GM19324 (cell line): ENCODE results near the gene HYKK.
"Not testable (repeated sequence)": the region's sequence is repeated elsewhere in the genome, so short reads cannot be mapped to it uniquely, and the experiment has no call there.

Experiments used
- ATAC-seq: cut with Tn5 transposase; IDR thresholded peaks from one replicate; pipeline ENCODE4 v1.9.1; 2021; ENCODE audit warnings: mild to moderate bottlenecking, moderate library complexity; ENCODE audit not compliant: unreplicated experiment, low FRiP score

HYKK gene, protein sequence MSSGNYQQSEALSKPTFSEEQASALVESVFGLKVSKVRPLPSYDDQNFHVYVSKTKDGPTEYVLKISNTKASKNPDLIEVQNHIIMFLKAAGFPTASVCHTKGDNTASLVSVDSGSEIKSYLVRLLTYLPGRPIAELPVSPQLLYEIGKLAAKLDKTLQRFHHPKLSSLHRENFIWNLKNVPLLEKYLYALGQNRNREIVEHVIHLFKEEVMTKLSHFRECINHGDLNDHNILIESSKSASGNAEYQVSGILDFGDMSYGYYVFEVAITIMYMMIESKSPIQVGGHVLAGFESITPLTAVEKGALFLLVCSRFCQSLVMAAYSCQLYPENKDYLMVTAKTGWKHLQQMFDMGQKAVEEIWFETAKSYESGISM

DNA sequence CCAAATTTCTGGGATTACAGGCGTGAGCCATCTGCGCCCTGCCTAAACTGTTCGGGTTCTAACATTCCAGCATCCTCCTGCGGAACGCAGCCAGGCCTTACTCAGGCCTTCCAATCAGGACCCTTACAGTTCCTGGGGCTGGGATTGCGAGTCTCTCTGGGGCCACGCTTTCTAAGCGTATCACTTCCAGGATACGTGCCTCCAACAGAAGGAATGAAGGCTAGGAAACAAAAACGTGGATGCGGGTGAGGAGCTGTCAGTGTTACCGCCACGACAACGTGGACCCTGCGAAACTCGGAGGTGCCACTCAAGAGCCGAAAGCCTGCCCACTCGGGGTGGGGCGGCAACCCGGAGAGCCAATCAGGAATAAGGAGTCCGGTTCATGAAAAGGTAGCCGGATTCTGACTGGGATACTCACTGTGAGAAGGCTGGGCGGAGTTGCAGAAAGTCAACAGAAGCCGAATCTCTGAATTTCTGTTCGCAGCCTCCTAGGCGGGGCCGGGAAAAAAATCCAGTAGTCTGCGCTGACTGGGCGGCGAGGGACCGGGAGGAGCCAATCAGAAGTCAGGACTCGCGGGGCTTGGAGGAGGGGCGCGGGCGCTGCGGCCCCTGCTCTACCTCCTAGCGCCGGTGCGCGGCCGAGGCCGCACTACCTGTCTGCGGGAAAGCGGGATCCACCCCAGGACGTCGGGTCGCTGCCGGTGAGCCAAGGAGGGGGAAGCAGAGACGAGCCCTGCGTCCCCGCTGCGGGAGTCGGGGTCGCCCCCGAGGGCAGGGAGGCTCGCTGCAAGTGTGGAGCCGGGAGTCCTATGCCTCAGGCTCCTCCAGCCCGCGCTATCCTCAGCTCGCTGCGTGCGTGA is at the start of gene HYKK:
HYKK (plus strand) TSS at position 607 of the 860 bp plus-strand sequence. CDS start 5,512 bp downstream, outside the sequence.
- ATAC-seq, result peak; percentile 89

DNA sequence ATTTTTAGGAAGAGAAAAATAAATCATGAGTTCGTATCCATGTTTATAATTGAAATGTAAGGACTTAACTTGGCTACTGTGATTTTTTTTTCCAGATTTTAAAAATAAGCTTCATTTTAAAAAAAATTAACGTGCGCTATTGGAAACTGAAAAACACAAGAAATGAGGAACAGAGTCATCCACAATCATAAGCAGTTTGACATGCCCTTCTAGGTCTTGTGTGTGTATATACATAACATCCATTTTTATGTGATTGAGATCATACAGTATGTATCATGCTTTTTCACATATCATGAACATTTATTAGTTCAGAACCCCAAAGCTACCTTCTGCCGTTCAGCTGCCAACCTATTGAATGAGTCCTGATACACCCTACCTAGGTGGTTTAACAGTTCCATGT is 46.6 kb upstream of the HYKK start:
- no peak for ATAC-seq

DNA sequence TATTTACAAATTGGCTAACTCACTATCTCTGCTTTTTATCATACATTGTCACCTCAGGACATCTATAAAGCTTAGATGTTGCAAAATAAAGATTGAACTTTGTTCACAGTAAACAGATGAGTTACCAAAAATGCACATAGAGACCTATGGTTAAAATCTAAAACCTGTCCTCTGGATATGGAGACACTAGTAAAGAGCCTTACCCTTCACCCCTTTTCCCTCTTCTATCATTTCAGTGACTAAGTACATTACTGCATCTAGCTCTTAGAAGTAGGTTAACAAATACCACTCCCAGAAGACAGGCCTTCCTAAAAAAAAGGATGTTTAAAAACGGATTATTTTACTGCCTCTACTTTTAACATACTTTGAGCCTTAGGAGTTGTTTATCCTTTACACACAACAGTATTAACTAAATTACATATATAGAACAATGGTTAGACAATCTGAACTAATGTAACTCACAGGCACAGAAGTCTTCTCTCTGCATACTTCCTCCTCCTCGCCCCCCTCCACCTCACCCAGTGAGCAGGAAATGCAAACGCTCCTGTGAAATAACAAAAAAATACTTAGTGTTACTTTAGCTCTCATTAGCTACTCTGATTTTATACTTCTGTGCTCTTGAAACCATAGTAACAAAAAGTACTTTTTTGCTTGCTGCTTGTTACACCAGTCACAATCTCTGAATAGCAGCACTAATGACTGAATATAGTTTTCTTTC is 46.0 kb upstream of the HYKK start:
- ATAC-seq, result no peak

DNA sequence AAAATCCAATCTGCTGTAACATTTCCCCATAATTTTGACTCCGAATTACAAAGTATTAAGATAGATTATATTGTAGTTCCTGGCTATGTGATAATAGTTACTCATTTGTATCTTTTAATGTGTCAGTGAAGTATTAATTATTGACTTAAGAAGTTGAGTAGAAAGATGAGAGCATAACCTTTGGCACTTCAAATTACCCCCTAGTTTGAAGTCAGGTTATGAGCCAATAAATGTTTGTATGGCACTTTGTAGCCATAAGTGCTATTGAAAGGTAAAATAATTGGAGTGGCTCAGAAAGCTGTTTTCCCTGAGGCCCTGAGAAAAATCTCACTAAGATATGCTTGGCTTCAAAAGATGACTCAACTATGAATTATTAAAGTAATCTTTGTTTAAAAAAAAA is 38.3 kb upstream of the HYKK start:
- no peak for ATAC-seq

DNA sequence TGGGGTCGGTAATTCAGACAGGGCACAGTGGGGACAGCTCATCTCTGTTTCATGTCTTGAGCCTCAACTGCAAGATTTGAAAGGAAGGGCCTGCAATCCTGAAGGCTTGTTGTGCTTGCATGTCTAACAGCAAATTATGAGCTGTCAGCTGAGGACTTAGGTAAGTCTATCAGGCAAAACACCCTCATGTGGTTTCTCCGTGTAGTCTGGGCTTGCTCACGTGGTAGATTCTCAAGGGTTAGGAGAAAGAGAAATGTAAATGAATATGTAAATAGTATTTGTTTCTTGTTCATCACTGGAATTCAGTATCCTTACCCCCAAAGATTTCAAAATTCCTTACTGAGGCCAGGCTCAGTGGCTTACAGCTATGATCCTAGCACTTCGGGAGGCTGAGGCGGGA is 30.1 kb upstream of the HYKK start:
- ATAC-seq, result no peak

DNA sequence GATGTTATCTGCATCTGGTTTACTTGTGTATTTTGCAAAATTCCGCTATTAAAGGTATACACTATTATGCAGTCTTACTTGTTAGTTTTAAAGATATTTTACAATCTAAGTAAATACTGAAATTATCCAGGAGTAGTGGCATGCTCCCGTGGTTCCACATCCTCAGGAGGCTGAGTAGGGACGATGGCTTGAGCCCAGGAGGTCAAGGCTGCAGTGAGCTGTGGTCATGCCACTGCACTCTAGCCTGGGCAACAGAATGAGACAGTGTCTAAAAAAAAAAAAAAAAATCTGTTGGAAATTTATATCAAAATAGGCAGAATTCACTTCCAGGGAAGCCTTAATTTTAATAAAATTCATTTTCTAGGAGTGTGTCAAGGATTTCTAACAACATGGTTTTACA is 27.7 kb upstream of the HYKK start:
- no peak for ATAC-seq

DNA sequence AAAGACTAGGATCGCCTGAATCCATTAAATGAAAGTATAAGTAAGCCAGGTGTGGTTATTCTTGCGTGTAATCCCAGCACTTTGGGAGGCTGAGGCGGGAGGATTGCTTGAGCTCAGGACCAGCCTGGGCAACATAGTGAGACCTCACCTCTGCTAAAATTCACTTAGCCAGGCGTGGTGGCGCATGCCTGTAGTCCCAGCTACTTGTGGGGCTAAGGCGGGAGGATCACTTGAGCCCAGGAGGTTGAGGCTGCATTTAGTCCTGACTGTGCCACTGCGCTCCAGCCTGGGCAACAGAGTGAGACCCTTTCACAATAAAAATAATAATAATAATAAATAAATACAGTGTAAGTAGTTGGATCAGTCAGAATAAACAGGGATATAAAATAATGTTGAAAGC is 25.5 kb upstream of the HYKK start:
- ATAC-seq, result no peak

DNA sequence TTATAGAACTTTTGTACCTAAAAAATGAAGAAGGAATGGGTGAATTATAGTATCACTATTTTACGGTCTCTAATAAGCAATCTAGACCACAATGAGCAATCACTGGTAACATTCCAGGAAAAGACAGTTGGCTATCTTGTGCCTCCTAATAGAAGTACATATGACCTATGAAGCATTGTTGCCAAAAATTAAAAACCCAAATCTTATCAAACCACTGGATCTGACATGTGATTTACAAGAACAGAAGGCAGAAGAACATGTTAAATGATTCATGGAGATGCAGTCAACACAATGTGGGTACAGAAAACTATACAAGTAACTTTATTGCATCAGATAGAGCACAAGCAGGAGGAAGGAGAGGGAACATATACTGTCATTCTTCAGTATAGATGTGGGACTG is 14.5 kb upstream of the HYKK start:
- no peak for ATAC-seq

DNA sequence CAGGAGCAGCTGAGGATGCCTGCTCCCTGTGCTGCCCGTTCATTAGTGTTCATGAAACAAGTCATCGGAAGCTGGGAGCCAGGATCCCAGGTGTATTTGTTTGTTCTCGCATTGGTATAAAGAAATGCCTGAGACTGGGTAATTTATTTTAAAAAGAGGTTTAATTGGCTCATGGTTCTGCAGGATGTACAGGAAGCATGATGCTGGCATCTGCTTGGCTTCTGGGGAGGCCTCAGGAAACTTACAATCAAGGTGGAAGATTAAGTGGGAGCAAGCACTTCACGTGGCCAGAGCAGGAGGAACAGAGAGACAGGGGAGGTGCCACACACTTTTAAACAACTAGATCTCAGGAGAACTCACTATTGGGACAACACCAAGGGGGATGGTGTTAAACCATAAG is 5.5 kb upstream of the HYKK start:
- no peak for ATAC-seq

DNA sequence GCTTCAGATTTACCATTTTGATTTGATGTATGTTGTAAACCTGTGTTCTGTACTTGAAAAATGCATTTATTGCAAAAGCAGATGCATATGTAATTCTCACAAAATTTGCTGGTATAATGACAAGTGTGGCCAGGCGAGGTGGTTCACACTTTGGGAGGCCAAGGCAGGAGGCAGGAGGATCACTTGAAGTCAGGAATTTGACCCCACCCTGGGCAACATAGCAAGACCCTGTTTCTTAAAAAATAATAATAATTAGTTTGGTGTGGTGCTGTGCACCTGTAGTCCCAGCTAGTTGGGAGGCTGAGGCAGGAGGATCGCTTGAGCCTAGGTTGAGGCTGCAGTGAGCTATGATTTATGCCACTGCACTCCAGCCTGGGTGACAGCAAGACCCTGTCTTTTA is 4.7 kb upstream of the HYKK start:
- ATAC-seq, result no peak

DNA sequence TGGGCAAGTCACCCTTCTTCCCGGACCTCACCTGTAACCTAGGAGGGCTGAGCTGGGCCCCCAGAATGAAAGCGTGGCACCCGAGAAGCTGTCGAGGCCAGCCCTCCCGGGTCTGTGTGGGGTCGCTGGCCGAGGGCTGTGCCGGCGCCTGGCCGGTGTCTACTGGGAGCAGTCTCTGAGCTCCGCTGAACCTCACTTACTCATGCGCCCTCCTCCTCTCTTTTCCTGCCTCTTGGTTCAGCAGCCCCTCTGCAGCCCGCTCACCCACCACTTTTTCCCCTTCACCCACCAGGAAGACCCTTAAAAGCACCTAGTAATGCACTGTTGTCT is 419 bp downstream of the HYKK start:
- peak; percentile 28 for ATAC-seq

DNA sequence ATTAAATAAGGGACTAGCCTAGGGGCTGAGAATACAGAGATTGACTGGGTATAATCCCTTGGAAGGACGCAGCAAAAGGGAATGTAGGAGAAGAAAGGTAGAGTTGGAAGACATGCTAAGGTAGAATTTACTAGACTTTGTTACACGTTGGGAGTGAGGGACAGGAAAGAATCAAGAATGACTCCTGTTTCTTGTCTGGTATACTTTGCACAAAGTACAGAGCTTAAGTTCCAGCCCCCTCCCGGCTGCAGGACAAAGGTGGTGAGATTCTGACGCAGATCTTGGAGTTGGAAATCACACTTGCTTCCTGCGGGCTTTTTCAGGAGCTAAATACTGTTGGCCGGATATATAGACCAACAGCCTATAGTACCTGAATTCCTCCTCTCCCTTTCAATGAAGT is 895 bp downstream of the HYKK start:
- no peak for ATAC-seq

DNA sequence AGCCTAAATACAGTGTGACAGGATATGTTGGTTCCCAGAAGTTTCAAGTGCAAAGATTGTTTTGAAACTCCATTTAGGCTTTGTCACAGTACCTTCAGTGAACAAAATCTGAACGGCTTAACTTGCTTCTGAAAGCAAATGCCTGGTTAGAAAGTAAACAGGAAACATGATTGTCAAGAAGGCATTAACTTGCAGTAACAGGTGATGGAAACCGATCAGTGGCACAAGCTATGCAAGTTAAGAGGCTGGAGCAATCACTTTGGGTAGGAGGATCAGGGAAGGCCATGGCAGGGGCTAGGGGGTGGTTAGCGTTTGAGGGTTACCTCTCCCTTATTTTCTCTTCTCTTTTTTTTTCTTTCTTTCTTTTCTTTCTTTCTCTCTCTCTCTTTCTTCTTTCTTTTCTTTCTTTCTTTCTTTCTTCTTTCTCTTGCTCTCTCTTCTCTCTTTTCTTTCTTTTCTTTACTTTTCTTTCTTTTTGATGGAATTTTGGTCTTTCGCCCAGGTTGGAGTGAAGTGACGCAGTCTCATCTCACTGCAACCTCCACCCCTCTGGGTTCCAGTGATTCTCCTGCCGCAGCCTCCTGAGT is 2.4 kb downstream of the HYKK start:
- ATAC-seq, result no peak

DNA sequence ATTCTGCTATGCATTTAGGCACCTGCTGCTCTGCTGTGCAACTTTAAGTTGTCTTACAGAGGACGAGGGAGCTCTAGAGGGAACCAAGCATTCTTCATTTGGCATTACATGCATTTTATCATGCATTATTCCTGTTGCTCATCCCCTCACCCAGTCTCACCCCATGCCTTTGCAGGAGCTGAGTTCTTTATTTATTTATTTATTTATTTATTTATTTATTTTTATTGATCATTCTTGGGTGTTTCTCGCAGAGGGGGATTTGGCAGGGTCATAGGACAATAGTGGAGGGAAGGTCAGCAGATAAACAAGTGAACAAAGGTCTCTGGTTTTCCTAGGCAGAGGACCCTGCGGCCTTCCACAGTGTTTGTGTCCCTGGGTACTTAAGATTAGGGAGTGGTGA is 12.7 kb downstream of the HYKK start:
- not testable (repeated sequence) for ATAC-seq

DNA sequence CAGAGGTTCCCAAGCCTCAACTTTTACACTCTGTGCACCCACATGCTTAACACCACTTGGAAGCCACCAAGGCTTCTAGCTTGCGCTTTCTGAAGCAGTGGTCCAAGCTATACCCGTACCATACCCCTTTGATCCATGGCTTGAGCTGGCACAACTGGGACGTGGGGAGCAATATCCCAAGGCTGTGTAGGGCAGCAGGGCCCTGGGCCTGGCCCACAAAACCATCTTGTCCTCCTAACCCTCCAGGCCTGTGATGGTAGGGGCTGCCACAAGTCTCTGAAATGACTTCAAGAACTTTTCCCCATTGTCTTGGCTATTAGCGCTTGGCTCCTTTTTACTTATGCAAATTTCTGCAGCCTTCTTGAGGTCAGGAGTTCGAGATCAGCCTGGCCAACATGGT is 16.9 kb downstream of the HYKK start:
- ATAC-seq, result no peak

DNA sequence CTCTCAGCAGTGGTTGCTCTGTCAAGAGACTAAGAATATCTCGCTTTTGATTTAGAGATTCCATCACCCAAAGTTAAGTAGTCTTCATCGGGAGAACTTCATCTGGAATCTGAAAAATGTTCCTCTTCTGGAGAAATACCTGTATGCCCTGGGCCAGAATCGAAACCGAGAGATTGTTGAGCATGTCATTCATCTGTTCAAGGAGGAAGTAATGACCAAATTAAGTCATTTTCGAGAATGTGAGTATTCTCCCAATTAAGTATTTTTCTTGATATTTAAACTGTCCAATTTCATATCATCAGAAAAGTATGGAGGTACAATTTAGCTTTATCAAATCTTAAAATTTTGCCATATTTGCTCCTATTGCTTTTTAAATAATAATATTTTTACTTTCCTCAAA is 19.9 kb downstream of the HYKK start:
- no peak for ATAC-seq

DNA sequence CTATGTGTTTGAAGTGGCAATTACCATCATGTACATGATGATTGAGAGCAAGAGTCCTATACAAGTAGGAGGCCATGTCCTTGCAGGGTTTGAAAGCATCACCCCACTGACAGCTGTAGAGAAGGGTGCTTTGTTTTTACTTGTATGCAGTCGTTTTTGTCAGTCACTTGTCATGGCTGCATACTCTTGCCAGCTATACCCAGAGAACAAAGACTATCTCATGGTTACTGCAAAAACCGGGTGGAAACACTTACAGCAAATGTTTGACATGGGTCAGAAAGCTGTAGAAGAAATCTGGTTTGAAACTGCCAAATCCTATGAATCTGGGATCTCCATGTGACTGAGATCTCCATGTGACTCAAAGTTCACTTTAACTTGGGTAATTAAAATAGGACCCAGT is 26.0 kb downstream of the HYKK start:
- ATAC-seq, result no peak

DNA sequence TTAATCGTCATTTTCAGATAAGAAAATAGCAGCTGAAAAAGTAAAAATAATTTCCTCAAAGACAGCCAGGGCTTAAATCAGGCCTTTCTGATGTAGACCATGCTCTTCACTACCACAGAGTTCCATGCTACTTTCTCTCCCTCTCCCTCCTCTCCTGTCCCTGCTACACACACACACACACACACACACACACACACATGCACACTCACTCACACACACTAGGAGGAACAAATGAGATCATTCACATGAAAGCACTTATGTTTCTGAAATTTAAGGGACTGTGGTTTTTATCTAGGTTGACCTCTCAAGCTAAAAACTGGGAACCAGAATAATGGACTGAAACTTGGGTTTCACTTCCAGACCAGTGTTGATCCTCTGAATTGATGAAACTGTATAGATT is 28.8 kb downstream of the HYKK start:
- ATAC-seq, result no peak

DNA sequence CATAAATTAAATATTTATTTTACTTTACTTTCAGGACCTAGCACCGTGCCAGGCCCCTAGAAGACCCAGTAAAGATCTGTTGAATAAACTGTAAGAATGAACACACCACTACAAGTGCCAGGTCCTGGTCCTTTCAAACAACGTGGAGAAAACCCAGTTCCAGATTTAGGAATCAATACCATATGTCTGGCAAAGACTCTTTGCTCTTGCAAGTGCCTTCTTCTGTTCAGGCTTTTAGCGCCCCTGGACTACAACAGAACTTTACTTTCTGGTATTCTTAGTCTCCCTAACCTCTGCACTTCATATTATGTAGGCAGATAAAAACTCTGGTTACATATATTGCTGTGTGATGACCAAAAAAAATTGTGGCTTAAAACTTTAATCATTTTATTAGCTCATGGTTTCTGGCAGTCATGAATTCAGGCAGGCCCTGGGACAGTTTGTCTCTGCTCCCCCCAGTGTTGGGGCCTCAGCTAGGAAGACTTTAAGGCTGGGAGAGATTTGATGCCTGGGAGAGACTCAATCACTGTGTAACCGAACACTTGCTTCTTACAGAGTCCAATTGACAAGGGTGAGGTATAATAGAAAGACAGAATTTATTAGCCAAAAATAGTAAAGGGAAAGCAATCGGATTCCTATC is 30.0 kb downstream of the HYKK start:
- ATAC-seq, result no peak

DNA sequence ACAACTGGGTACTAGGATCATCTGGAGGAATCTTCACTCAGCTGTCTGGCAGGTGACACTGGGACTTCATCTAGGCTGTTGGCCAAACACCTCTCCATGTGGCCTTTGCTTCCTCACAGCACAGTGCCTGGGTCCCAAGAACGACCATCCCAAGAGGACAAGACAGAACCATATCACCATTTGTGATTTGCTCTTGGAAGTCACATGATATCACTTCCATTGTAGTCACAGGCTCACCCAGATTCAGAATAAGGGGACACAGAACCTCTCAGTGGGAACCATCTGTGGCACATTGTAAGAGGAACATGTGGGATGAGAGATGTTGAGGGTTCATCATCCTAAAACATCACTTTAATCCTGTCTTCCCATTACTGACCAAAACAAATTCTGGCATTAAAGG is 31.0 kb downstream of the HYKK start:
- ATAC-seq, result no peak
